ENCODE results near the gene DES. TPM values are rescaled to one million over a fixed set of nuclear protein-coding genes. Genes with fewer than 3 reads are reported as not detected.

DES gene
- total RNA-seq, 1 donor from 2014 or later = not detected

DNA sequence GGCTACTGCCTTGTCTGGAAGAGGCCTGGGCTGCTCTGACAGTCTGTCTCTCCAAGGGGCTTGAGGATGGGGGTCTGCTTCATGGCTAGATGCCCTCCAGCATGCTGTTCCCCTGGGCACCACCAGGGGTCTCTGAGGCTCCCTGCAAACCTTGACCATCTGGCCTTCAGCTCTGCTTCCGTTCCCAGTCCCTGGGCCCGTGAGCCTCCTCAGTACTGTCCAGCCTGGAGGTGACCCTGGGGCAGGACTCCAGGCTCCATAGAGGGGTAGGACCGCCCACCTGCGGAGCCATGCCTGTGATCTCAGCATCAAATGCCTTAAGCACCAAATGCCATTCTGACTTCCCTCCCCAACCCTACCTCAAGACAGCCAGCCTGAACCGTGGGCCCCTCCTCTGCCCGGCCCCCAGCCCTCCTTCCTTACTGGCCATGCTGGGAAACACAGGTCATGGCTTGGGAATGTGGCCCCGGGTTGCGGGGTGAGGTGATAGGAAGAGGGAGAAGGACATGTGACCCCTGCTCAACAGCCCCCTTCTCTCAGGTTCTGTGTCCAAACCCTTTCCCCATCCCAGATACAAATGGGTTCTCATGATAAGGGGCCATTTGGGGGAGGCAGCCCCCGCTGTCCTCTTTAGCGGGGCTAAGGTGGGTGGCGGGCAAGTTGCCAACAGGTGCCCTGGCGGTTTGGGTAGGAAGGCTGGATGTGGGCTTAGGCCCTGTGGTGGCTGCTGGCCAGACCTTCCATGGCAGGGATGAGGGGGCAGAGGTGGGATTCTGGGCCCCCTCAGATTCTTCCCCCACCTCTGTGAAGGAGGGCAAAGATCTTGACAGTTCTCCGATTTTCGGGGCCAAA lies 41.5 kb downstream of the DES start:
- Histone ChIP-seq H3K27me3 (ENCODE audit: control insufficient read depth, insufficient read depth, low read length) (no peaks in the 10 kb centered on the region), H3K4me3 (ENCODE audit: low read depth, low read length) (no peak overlapping the region), H3K36me3 (ENCODE audit: control insufficient read depth, insufficient read depth, low read length) (peaks cover 1% of the 10 kb centered on the region)
- FAIRE-seq (no peak), DNase-seq (ENCODE audit: low read depth) (peak; percentile 17)
- TF ChIP-seq, protein P1, sequence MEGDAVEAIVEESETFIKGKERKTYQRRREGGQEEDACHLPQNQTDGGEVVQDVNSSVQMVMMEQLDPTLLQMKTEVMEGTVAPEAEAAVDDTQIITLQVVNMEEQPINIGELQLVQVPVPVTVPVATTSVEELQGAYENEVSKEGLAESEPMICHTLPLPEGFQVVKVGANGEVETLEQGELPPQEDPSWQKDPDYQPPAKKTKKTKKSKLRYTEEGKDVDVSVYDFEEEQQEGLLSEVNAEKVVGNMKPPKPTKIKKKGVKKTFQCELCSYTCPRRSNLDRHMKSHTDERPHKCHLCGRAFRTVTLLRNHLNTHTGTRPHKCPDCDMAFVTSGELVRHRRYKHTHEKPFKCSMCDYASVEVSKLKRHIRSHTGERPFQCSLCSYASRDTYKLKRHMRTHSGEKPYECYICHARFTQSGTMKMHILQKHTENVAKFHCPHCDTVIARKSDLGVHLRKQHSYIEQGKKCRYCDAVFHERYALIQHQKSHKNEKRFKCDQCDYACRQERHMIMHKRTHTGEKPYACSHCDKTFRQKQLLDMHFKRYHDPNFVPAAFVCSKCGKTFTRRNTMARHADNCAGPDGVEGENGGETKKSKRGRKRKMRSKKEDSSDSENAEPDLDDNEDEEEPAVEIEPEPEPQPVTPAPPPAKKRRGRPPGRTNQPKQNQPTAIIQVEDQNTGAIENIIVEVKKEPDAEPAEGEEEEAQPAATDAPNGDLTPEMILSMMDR (IDR thresholded peaks at IDR 0.05; ENCODE audit: insufficient read depth, low read length, severe bottlenecking) = peak; percentile 94

- Histone ChIP-seq H3K27me3 (ENCODE audit: control insufficient read depth, insufficient read depth, low read length) (no peaks in the 10 kb centered on the region), H3K4me3 (ENCODE audit: low read depth, low read length) (no peak overlapping the region), H3K36me3 (ENCODE audit: control insufficient read depth, insufficient read depth, low read length) (peaks cover 1% of the 10 kb centered on the region)
- DNase-seq (ENCODE audit: low read depth) (no peak), FAIRE-seq (no peak)
- TF ChIP-seq, protein P1 (IDR thresholded peaks at IDR 0.05; ENCODE audit: insufficient read depth, low read length, severe bottlenecking) = no peak
These were observed 42.3 kb downstream of the DES start for GRCh38 chr2:219460424-219460926.

DNA sequence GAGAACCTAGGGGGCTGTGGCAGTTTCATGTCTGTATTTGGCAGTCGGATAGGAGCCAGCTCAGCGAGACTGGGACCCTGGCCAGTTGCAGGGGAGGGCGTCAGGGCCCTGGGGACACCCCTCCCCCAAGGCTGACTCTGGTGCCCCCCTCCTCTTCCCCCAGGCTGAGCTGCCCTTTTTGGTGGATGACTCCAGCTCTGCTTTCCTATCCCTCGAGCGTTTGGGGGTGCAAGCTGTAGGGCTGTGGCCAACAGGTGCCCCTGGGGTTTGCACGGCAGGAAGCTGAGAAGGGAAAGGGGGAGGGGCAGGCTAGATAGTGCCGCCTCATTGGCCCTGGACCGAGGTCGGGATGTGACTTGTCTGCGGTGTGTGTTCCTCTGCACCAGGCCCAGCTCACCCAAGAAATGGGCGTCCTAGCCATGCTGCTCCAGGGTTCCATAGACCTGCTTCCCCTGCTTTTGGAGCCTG lies 42.9 kb downstream of the DES start:
- H3K27me3 ChIP-seq (ENCODE audit: control insufficient read depth, insufficient read depth, low read length) = no peaks in the 10 kb centered on the region
- TF ChIP-seq, protein P1 (IDR thresholded peaks at IDR 0.05; ENCODE audit: insufficient read depth, low read length, severe bottlenecking) = no peak
- DNase-seq (ENCODE audit: low read depth) (no peak), FAIRE-seq (no peak)
- peaks cover 1% of the 10 kb centered on the region for H3K36me3 ChIP-seq (ENCODE audit: control insufficient read depth, insufficient read depth, low read length)
- H3K4me3 ChIP-seq (ENCODE audit: low read depth, low read length) = no peak overlapping the region

GRCh38 chr2:219461669-219462068 lies 43.5 kb downstream of the DES start:
- Histone ChIP-seq H3K36me3 (ENCODE audit: control insufficient read depth, insufficient read depth, low read length) (peaks cover 1% of the 10 kb centered on the region), H3K27me3 (ENCODE audit: control insufficient read depth, insufficient read depth, low read length) (no peaks in the 10 kb centered on the region), H3K4me3 (ENCODE audit: low read depth, low read length) (no peak overlapping the region)
- TF ChIP-seq, protein P1 (IDR thresholded peaks at IDR 0.05; ENCODE audit: insufficient read depth, low read length, severe bottlenecking) = no peak
- no peak for DNase-seq (ENCODE audit: low read depth)
- FAIRE-seq = no peak

GRCh38 chr2:219462349-219462748 lies 44.2 kb downstream of the DES start:
- H3K4me3 ChIP-seq (ENCODE audit: low read depth, low read length) = no peak overlapping the region
- FAIRE-seq = no peak
- TF ChIP-seq, protein P1 (IDR thresholded peaks at IDR 0.05; ENCODE audit: insufficient read depth, low read length, severe bottlenecking) = no peak
- DNase-seq (ENCODE audit: low read depth) = no peak
- H3K36me3 ChIP-seq (ENCODE audit: control insufficient read depth, insufficient read depth, low read length) = peaks cover 1% of the 10 kb centered on the region
- H3K27me3 ChIP-seq (ENCODE audit: control insufficient read depth, insufficient read depth, low read length) = no peaks in the 10 kb centered on the region
